GM20431 (cell line): Measurements from ENCODE around the gene TGM6.

Source experiments
- in situ Hi-C: fragments of 300-500 bp; cut with MseI, MboI; formaldehyde crosslinking; loops from one replicate; pipeline ENCODE4 v1.15.0; 2020; ENCODE audit warnings: low sequenced_read_pairs; ENCODE audit not compliant: unreplicated experiment

TGM6 gene

GRCh38 chr20:2363187-2363586, 17.5 kb upstream of the TGM6 start:
- in situ Hi-C loops, result no loop called here

DNA sequence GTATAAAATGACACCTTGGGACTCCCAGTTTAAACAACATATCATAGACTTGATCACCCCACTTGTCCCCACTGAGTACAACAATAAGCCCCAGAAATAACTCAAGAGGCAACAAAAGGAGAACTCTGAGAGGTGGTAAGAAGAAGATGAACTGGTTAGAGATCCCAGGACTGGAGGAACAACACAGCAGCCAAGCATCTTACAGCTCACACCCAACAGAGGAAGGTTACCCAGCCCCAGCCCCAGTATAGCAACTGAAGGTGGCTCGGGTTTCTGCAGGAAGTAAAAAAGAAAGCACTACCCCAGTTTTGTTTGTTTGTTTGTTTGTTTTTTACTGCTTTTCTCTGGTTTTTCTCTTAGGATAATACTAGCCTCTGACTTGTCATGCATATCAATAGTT, 17.1 kb upstream of the TGM6 start:
- in situ Hi-C loops, result no loop called here

GRCh38 chr20:2364044-2364443, 16.7 kb upstream of the TGM6 start:
- in situ Hi-C loops, result no loop called here

GRCh38 chr20:2365091-2365490, 15.6 kb upstream of the TGM6 start:
- in situ Hi-C loops, result no loop called here

DNA sequence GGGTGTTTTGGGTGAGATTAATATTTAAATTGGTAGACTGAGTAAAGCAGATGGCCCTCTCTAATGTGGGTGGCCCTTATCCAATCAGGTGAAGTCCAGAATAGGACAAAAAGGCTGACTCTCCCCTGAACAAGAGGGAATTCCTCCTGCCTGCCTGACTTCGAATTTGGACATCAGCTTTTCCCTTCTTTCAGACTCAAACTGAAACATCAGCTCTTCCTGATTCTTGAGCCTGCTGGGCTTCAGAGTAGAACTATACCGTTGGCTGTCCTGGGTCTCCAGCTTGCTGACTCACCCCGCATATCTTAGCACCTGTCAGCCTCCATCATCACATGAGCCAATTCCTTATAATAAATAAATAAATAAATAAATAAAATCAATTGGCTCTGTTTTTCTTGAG, 15.0 kb upstream of the TGM6 start:
- in situ Hi-C loops, result no loop called here

DNA sequence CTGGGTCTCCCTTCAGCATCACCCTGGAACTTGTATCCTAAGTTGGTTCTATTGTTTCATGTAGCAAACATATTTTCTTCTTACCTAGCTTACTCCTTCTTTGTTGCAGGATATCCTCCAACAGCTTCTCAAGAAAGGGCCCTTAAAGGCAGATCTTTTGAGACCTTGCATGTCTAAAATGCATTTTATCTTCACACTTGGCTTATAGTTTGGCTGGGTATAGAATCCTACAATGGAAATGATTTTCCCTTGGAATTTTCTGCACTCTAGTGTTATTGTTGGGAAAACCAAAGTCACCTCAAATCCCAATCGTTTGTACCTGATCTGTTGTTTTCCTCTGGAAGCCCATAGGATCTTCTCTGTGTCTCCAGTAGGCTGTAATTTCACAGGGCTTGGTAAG, 12.1 kb upstream of the TGM6 start:
- in situ Hi-C loops, result no loop called here

GRCh38 chr20:2373098-2373497, 7.6 kb upstream of the TGM6 start:
- in situ Hi-C loops, result no loop called here

DNA sequence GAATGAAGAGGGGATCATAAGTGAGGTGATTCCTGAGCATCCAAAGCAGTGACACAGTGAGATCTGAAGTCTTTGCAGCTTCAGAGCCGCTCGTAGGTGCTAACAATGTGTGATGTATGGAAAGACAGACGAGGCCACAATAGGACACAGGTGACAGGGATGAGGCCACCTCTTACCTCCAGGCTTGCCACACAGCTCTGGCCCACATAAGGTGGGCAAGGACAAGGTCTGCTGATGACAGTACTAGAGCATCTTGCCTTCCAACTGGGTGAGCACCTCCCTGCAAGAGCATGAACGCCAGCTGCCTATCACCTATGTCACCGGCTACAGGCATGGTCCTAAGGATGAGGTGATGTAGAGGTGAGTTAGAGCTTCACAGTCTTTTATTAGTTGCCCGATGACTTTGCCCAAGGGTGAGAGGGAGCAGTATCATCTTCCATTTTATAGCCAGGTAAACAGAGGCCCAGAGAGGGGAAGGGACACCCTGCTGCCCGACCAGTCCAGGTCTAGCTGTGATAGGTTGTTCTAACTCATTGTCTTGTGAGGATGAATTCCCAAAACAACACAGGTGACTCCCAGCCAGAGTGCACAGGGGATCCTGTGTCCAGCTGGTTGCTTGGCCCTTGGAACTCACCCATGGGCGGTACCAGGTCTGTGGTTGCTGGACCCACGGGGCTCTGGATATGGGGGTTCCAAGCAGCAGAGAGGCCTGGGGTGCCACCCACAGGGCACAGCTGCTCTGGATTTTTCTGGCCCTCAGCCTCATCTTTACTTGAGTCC, 6.2 kb upstream of the TGM6 start:
- in situ Hi-C loops, result no loop called here

- in situ Hi-C loops, result no loop called here
These were observed 1.8 kb upstream of the TGM6 start for GRCh38 chr20:2378893-2379292.

GRCh38 chr20:2379511-2380229, 1.0 kb upstream of the TGM6 start:
- in situ Hi-C loops, result no loop called here

DNA sequence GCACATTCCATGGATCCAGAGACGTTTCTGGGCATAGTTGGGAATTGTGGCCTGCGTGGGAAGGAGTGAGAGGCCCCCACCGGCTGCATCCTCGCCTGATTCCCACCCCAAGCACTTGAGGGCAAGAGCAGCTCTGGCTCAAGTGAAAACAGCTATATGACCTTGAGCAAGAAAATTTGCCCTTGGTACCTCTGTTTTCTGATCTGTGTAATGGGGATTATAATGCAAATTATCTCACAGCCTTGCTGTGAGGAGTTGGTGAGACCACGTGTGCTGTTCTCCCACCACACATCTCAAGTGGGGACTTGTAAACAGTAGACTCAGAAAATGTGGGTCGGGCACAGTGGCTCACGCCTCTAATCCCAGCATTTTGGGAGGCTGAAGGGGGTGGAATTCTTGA, 602 bp downstream of the TGM6 start:
- in situ Hi-C loops, result no loop called here

DNA sequence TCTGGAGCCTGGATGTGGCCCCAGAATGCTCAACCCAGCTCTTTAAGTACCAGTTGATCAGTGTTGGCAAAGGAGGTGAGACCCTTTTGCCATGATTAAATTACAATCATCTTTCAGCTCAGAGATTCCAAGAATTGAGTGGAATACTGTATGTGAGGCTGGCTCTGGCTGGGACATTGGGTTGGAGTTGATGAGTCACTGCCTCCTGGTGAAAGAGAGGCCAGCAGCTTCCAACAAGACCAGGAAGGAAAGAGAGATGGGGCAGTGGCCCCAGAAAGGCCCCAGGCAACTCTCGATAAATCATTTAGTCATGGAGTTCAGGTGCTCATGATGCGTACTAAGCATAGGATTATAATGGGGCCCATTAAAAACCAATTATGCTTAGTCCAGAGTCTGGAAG, 2.1 kb downstream of the TGM6 start:
- in situ Hi-C loops, result no loop called here

DNA sequence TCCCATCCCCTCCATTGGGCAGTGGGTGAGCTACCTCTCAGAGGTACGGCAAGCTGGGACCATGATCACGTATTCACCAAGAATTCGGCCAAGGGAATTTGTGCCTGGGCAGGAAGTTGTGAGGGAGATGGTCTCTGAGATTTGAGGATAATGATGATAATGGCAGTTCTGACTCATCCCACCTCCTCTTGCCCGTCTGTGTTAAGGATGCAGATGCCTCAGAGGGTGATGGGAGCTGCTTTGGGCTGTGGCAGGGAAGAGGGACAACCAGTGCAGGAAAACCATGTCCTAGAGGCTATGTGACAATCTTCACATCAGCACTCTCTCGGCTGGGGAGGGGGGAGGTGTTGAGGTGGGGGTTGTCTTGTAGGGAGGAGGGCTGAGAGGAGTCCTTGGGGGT, 4.3 kb downstream of the TGM6 start:
- in situ Hi-C loops, result no loop called here

DNA sequence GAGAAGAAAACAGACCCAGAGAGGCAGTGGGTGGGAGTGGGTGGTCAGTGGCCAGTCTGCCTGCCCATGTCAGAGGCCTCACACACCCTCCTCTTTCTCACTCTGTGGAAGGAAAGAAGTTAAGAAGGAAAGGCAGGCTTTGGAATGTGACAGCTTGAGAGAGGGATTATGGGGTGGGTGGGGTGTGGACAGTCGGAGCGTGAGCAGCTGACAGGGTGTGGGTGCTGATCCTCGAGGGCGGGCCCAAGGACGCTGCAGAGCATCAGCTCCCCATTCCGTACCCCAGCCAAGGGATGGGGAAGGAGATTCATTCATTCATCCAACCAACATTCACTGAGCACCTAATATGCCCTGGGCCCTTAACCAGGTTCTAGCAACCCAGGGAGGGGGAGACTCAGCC, 4.8 kb downstream of the TGM6 start:
- in situ Hi-C loops, result no loop called here

DNA sequence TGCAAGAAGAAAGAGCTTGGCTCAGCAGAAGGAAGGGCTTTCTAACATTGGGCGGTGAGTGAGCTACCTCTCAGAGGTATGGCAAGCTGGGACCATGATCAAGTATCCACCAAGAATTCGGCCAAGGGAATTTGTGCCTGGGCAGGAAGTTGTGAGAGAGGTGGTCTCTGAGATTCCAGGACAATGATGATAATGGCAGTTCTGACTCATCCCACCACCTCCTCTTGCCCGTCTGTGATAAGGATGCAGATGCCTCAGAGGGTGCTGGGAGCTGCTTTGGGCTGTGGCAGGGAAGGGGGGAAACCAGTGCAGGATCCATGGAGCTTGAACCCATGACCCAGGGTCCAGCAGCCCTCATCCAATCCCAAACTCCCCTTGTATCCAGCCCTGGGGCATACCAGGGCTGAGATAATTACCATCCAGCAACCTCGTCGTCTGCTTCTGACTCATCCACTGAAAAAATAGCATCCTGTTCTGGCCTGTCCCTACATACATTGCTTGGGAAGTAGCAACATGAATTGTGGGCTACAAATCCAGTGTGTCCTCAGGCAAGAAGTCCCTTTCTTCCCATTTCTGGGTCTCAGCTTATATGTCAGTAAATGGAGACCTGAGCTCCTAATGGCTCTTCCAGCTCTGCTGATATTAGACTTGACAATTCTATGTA, 5.9 kb downstream of the TGM6 start:
- in situ Hi-C loops, result no loop called here

DNA sequence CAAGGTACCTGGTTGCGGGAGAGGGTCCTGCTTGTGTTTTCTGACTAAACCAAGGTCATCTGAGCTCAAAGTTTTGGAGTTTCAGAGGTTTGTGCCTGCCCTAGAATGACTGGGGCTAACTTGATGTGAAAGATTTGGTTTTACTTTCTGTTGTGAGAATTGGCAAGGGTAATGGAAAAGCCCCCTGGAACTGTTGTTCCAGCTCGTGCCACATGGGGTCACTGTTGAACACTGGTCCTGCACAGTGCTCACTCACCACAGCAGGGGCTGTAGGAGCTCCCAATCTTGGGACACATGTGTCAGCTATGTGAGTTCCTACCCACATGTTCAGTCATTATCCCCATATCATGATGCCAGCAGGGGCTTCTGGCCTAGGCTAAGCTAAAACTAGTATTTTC, 6.5 kb downstream of the TGM6 start:
- in situ Hi-C loops, result no loop called here

DNA sequence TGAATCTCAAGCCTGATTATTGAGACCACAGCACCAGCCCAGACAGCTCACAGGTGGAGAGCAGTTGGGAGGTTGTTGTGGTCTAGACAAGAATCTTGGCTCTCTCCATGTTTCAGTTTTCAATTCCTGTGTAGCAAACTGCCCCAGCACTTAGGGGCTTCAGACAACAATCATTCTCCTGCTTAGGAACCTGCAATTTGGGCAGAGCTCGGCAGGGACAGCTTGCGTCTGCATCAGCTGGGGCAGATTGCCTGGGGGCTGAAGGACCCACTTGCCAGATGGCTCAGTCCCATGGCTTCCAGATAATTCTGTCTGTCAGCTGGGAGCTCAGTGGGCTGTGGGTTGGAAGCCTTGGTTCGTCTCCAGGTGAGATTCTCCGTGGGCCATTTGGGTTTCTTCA, 6.9 kb downstream of the TGM6 start:
- in situ Hi-C loops, result no loop called here

GRCh38 chr20:2390951-2391675, 10.4 kb downstream of the TGM6 start:
- in situ Hi-C loops, result no loop called here

- in situ Hi-C loops, result no loop called here
These were observed 13.8 kb downstream of the TGM6 start for GRCh38 chr20:2394411-2395055.

DNA sequence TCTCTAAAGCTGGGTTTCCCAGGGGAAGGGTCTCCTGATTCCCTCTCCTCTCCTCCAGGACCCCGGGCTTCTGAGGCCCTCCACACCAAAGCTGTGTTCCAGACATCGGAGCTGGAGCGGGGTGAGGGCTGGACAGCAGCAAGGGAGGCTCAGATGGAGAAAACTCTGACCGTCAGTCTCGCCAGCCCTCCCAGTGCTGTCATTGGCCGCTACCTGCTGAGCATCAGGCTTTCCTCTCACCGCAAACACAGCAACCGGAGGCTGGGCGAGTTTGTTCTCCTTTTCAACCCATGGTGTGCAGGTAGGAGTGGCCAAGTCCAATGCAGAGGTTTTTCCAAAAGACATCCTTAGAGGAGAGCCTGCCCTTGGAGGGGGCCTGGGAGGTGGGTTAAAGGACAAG, 14.4 kb downstream of the TGM6 start:
- in situ Hi-C loops, result no loop called here
